ENCODE data around the gene PLD1.
"Not testable (repeated sequence)": the region's sequence is repeated elsewhere in the genome, so short reads cannot be mapped to it uniquely, and the experiment has no call there.

Gene PLD1

GRCh38 chr3:171809861-171810628, at the start of gene PLD1:
PLD1 (minus strand) TSS chr3:171810483; CDS start chr3:171738051, 72,432 bp downstream.
- TF ChIP-seq POLR2A (IDR thresholded peaks at IDR 0.05; ENCODE audit: low read length) (no peak), GATA1 (IDR thresholded peaks at IDR 0.05; ENCODE audit: low read depth, low read length) (no peak)

DNA sequence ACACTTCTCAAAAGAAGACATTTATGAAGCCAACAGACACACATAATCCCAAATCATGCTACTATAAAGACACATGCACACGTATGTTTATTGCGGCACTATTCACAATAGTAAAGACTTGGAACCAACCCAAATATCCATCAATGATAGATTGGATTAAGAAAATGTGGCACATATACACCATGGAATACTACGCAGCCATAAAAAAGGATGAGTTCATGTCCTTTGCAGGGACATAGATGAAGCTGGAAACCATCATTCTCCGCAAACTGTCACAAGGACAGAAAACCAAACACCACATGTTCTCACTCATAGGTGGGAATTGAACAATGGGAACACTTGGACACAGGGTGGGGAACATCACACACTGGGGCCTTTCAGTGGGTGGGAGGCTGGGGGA, 48.5 kb upstream of the PLD1 start:
- not testable (repeated sequence) for DNase-seq

More at GRCh38 chr3:171809861-171810628, at the start of gene PLD1:
- DNase-seq = peak; percentile 87 to 89

DNA sequence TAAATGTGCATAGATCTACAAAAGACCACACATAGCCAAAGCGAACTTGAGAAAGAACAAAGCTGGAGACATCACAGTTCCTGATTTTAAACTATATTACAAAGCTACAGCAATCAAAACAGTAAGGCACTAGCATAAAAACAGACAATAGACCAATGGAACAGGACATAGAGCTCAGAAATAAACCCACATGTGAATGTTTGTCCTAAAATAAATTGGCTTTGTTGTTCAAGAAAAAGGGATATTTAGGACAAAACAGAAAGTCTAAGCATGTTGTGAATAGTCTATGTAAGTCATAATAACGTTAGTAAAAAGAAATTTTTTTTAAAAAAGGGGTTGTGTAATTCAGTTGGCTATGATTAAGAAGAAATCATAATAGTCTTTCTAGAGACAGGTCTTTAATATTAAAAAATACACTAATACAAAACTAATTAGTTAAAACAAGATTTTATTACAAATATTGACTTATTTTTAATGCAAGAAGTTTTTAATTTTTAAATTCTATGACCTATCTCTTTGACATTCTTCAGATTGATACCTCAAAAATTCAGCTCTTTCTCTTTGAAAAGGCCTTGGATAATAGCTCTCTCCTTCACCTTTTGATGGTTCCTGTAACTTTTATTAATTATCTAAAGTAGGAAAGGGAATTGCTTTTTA, 44.5 kb upstream of the PLD1 start:
- TF ChIP-seq POLR2A (IDR thresholded peaks at IDR 0.05; ENCODE audit: low read length) = no peak
- peak; percentile 31 to 32 for DNase-seq

DNA sequence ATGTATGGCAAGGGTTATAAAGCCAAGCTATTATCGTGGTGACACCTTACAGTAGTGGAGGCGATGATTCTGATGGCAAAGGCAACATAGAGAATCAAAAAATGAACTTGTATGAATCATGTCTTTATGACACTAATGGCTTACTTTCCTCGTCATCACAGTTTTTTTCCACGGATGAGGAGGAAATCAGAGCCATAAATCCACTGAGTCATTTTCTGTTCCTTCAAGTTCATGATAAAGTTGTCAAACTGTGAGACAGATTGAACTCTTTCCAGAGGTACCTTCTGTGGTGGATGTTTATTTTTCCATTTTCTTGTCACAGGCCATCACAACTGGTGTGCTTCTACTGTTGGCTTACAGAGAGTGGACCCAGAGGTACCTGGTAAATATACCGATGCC, 41.4 kb upstream of the PLD1 start:
- TF ChIP-seq POLR2A (IDR thresholded peaks at IDR 0.05; ENCODE audit: low read length) = no peak
- TF ChIP-seq GATA1 (IDR thresholded peaks at IDR 0.05; ENCODE audit: low read depth, low read length) = no peak
- DNase-seq = no peak

DNA sequence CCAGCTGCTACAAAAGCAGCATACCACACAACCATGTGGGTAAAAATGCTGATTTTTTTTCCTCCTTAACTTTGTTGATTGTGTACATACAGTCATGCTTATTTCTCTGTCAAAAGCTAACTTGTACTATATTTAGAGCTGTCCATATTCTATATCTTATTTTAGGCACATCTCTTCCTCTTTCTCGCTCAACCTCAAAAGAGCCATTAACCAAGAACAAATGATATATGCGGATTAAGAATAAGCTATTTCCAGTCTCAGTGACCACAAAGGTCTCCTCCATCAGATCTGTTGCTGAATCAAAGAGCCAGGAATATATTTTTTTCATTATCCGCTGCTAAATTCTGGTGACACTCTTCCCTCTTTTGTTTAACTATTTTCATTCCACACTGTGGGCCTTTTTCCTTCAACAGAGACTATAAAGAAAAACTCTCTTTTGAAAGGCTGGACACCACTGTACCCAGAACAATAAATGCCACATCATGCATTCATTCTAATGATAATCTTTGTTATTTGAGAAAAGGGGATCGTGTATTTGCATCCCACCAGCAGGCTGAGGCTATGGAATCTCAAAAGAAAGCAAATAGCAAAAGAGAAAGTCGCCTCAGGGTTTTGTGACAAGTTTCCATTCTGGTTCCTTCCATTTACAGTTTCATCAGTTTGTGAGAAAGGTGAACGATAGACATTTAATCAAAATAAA, 40.8 kb upstream of the PLD1 start:
- no peak for TF ChIP-seq GATA1 (IDR thresholded peaks at IDR 0.05; ENCODE audit: low read depth, low read length)
- TF ChIP-seq POLR2A (IDR thresholded peaks at IDR 0.05; ENCODE audit: low read length) = no peak
- no peak for DNase-seq

GRCh38 chr3:171850320-171850959, 40.2 kb upstream of the PLD1 start:
- TF ChIP-seq GATA1 (IDR thresholded peaks at IDR 0.05; ENCODE audit: low read depth, low read length) = no peak
- no peak for TF ChIP-seq POLR2A (IDR thresholded peaks at IDR 0.05; ENCODE audit: low read length)
- DNase-seq = peak; percentile 15 to 68

GRCh38 chr3:171849617-171850319, 39.5 kb upstream of the PLD1 start:
- no peak for DNase-seq
- no peak for TF ChIP-seq POLR2A (IDR thresholded peaks at IDR 0.05; ENCODE audit: low read length)
- TF ChIP-seq GATA1 (IDR thresholded peaks at IDR 0.05; ENCODE audit: low read depth, low read length) = no peak

DNA sequence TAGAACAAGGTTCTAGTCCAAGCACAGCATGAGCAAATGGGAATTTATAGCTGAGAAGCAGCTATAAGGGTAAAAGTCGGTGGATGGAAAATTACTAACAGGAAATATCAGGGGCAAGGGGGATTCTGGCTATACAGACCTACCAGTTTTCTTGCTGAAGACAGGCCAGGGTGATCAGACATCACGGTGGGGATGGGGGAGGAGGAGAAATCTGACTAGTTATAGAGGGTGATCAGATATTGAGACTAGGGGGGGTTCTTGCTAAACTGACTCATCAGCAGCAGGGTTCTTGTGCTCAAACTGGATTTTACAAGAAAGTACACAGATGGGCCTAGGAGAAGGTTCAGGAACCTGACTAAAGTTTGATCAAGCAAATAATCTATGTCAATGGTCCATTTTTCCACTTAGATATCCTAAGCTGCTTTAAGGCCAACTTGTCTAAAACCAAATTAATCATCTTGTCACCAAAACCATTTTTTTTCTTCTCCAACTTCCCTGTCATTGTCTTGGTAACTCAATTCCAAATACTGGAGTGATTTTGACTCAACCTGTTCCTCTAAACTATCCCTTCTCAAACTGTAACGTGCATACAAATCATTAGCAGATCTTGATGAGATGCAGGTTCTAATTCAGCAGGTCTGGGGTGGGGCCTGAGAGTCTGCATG, 37.4 kb upstream of the PLD1 start:
- TF ChIP-seq GATA1 (IDR thresholded peaks at IDR 0.05; ENCODE audit: low read depth, low read length) (no peak), POLR2A (IDR thresholded peaks at IDR 0.05; ENCODE audit: low read length) (no peak)
- no peak for DNase-seq

GRCh38 chr3:171847133-171847532, 36.9 kb upstream of the PLD1 start:
- DNase-seq = no peak
- TF ChIP-seq POLR2A (IDR thresholded peaks at IDR 0.05; ENCODE audit: low read length) (no peak), GATA1 (IDR thresholded peaks at IDR 0.05; ENCODE audit: low read depth, low read length) (no peak)

- no peak for DNase-seq
- TF ChIP-seq GATA1 (IDR thresholded peaks at IDR 0.05; ENCODE audit: low read depth, low read length) (no peak), POLR2A (IDR thresholded peaks at IDR 0.05; ENCODE audit: low read length) (no peak)
These were observed 36.3 kb upstream of the PLD1 start for GRCh38 chr3:171846597-171846996.

GRCh38 chr3:171845481-171846284, 35.4 kb upstream of the PLD1 start:
- no peak for DNase-seq
- no peak for TF ChIP-seq POLR2A (IDR thresholded peaks at IDR 0.05; ENCODE audit: low read length)
- no peak for TF ChIP-seq GATA1 (IDR thresholded peaks at IDR 0.05; ENCODE audit: low read depth, low read length)

GRCh38 chr3:171844873-171845272, 34.6 kb upstream of the PLD1 start:
- TF ChIP-seq GATA1 (IDR thresholded peaks at IDR 0.05; ENCODE audit: low read depth, low read length) (no peak), POLR2A (IDR thresholded peaks at IDR 0.05; ENCODE audit: low read length) (no peak)
- DNase-seq = no peak
